GM19395 (cell line): ENCODE measurements around the gene CHRDL2.
A peak's percentile ranks its signal among the peaks of the same experiment; 100 is the strongest.

ENCODE experiments used
- ATAC-seq: cut with Tn5 transposase; IDR thresholded peaks from one replicate; pipeline ENCODE4 v1.9.1; 2021; ENCODE audit warnings: mild to moderate bottlenecking, moderate library complexity; ENCODE audit not compliant: unreplicated experiment

The CHRDL2 gene

GRCh38 chr11:74749127-74749964 lies 18.1 kb upstream of the CHRDL2 start:
- ATAC-seq: peak; percentile 47

- peak; percentile 96 for ATAC-seq
Observed at GRCh38 chr11:74748211-74749126, 17.2 kb upstream of the CHRDL2 start, which contains the start of gene RNF169. TSS of gene RNF169 (plus strand) at chr11:74748849. CDS start at chr11:74748881, 32 bp downstream.

DNA sequence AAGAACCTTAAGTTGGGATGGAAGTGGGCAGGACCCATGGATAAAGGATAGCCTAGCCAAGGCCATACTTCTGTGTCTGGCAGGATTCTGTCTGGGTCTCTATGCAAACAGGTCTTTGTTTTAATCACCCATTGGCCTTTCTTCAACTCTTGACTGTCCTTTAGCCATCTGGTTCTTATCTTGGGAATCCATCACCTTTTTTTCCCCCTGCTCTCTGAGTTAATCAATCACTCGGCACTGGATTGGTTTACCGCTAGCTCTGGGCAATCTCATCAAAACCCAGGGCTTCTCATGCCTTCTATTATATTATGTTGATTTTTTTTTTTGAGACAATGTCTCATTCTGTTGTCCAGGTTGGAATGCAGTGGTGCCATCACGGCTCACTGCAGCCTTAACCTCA lies 15.6 kb upstream of the CHRDL2 start:
- no peak for ATAC-seq

- ATAC-seq: no peak
Observed at GRCh38 chr11:74744277-74744676, 13.1 kb upstream of the CHRDL2 start.

- ATAC-seq: no peak
Observed at GRCh38 chr11:74743640-74744039, 12.4 kb upstream of the CHRDL2 start.

DNA sequence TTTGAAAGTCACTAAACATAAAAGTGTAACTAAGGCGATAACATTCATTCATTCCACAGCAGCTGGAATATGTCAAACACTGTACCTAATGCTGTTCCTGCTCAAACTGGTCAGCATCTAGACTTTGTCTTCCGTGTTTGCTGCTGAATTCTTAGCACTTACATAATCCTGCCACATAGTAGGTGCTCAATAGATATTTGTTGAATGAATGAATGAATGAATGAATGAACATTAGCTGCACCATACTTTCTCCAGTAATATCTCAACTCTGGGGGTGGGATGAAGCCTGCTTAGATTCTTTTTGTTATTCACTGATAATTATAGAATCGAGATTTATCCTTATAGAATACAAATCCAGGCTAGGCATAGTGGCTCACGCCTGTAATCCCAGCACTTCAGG lies 10.8 kb upstream of the CHRDL2 start:
- ATAC-seq: no peak

DNA sequence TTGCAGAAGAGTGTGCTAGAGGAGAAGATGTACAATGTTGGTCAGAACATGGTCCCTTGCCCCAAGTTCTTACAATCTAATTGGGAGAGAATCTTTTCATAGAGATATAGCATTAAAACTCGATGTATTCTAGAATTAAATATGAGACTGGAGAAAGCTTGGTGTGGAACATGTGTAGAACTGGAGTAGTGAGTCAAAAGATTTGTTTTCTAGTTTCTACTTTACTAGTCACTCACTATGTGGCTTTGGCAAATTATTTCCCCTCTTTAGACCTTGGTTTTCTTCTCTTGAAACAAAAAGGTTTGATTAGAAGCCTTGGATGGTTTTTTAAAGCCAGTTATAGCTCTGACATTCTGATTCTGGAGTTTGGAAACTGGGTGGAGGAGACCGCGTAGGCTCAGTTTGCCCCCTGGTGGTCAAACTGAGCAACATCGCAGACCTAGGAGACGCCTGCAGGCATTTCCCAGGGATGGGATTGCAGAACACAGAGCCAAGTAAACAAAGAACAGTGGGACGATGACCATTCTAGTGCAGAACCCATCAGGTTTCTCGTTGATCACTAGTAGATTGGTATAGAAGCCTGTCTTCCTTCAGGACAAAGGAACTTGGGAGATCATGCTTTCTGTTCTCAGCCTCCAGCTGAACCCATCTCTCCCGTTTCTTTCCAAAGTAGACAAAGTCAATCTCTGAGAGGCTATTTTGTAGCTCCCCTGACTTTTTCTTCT lies 8.5 kb upstream of the CHRDL2 start:
- ATAC-seq: no peak

DNA sequence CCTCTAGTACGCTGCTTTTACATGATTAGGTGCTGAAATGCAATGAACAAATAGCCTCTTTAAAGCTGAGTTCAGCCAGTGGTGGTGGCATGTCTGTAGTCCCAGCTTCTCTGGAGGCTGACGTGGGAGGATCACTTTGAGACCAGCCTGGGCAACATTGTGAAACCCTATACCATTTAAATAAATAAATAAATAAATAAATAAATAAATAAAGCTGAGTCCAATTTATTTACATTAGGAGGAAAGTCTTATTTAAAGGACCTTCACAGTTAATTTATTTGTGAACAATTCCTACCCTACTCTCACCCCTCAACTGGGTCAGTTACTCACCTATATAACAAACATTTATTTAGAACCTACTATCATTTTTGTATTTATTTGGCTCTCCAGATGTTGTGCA lies 4.8 kb upstream of the CHRDL2 start:
- no peak for ATAC-seq

GRCh38 chr11:74735365-74735928 lies 4.2 kb upstream of the CHRDL2 start:
- no peak for ATAC-seq

DNA sequence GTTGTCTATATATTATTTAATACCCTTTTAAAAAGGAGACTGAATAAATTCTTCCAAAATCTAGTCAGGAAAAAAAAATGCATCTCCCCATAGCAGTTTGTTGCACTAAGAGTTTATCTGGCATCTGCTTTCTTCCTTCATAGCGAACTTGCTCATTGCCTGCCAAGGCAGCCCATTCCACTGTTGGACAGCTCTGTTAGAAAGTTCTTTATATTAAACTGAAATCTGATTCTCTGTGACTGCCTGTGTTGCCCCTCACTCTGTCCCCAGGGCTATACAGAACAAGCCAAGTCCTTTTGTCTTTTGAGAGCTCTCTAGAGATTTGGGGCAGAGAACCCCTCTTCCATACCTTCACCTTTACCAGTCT lies 3.3 kb upstream of the CHRDL2 start:
- no peak for ATAC-seq

GRCh38 chr11:74730571-74731260 lies 510 bp downstream of the CHRDL2 start:
- ATAC-seq: no peak

DNA sequence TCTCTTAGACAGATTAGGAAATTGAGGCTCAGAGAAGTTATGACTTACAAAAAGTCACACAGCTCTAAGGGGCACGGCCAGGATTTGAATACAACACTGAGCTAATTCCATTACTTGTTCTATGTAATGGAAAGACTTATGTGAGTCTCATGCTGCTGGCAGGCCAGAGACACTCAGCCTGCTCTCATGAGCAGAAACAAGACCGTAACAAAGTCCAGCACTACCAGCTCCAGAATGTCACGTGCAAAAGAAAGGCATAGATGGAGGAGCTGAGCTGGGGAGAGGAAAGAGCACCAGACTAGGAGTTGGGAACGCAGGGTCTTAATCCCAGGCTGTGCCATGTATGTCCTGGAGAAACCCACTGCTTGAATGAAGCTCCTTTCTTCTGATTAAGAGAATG lies 1.8 kb downstream of the CHRDL2 start:
- ATAC-seq: no peak

DNA sequence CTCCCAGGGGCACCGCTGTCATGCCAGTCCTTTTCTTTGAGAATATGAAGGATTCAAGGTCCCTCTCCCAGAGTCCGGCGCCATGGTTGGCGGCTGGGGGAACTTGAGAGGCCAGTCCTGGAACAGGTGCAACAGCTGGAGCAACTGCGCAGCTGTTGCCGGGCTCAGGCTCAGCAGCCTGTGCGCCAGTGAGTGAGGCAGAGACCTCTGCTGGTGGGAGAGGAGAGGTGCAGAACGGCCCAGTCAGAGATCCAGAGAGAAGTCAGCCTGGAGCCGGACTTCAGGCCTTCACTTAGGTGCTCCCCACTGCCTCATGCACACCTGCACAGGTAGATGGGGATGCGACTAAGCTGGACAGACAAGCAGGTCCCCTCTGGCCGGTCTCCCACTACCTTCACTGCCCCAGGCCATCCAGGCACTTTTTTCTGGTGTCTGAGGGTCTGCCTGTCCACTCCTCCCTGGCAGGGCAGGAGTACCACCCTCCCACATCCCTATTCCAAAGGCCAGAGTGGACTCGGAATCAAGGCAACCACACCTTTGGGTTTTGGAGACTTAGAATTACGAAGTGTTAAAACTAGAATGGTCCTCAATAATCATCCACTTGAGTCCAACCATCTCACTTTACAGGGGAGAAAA lies 4.6 kb downstream of the CHRDL2 start:
- ATAC-seq: peak; percentile 88

DNA sequence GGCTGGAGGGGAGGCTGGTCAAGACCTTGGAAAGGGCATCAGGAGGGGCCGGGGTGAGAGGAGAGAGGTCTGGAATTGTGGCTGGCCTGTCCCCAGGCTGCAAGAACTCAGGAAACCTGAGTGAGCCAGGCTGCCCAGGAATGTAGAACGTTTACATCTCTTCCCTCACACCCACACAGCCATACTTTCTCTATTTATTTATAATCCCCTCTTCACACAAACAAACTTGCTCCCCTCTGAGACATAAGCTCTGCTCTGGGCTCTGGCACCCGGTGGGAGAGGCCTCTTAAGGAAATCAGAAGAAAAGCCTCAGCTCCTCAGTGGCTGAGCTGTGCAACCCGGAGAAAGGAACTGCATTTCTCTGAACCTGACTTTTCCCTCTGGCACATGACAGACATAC lies 5.5 kb downstream of the CHRDL2 start:
- no peak for ATAC-seq

- ATAC-seq: no peak
Observed at GRCh38 chr11:74723511-74723910, 7.7 kb downstream of the CHRDL2 start.

- ATAC-seq: no peak
Observed at GRCh38 chr11:74721479-74721835, 9.8 kb downstream of the CHRDL2 start.

DNA sequence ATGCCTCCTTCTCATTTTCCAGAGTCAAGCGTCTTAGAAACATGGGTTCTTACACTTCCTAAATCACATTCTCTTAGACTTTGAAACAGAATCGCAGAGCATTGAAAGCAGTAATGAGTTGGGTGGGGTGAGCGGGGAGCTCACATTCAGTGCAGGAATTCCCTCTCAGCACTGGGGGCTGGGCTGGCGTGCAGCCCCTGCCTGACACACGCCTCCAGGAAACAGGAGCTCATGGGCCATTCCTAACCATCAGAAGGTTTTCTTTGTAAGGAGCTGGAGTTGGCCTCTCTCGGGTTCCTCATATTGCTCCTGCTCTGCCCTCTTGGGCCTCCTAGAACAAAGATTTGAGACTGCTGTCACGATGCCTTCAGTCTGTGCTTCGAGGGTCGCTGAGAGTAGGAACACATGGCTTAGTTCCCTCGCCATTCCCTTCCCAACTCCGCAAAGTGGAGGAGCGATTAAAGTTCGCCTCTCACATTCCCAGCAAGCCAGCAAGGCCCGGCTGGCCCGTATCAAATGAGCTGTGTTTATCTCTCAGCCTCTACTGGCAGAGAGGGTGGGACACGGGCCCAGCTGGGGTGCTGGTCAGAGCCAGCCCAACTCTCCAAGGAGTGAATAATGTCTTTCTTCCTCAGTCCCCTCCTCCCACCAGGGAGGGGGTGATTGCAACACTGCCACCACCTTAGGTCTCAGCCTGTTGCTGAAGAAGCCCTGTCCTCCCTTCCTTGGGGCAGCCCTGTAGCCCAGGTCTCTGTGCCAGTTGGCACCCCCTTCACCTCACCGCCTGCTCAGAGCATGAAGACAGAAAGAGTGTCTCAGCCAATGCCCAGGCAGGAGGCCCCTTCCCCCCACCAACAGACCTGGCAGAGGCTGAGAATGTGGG lies 10.4 kb downstream of the CHRDL2 start:
- no peak for ATAC-seq

- ATAC-seq: no peak
Observed at GRCh38 chr11:74719011-74719410, 12.2 kb downstream of the CHRDL2 start.
